GM13977 (cell line): ENCODE data around the gene CABP2.

Experiments
- DNase-seq: peaks from one replicate; pipeline ENCODE4 v3.0.0; 2012; ENCODE audit warnings: low spot score
- CTCF ChIP-seq: IDR thresholded peaks from 2 replicates; pipeline ENCODE4 v1.5.1; 2012; ENCODE audit warnings: mild to moderate bottlenecking, control low read depth; ENCODE audit not compliant: insufficient read depth; ENCODE audit errors: extremely low read depth, missing control alignments
- in situ Hi-C: fragments of 300-500 bp; cut with MboI; formaldehyde crosslinking; loops from one replicate; pipeline ENCODE4 v1.12.0; 2022; ENCODE audit warnings: low sequenced_read_pairs, low pct_unique_long_range_greater_than_20kb, mixed read lengths, inconsistent platforms; ENCODE audit not compliant: unreplicated experiment

Gene CABP2

GRCh38 chr11:67541198-67541597 is 18.0 kb upstream of the CABP2 start:
- DNase-seq, result peak; percentile 3
- TF ChIP-seq CTCF, result no peak
- in situ Hi-C loops, result no loop called here

- in situ Hi-C loops, result no loop called here
Measured at GRCh38 chr11:67539550-67539949, 16.3 kb upstream of the CABP2 start.

GRCh38 chr11:67538823-67539505 is 15.7 kb upstream of the CABP2 start:
- no peak for TF ChIP-seq CTCF
- DNase-seq, result no peak
- in situ Hi-C loops, result no loop called here

More at GRCh38 chr11:67539550-67539949, 16.3 kb upstream of the CABP2 start:
- TF ChIP-seq CTCF, result no peak
- peak; percentile 1 for DNase-seq

- peak; percentile 1 for DNase-seq
- in situ Hi-C loops, result no loop called here
- no peak for TF ChIP-seq CTCF
Measured at GRCh38 chr11:67538306-67538705, 15.1 kb upstream of the CABP2 start.

- in situ Hi-C loops, result no loop called here
- DNase-seq, result no peak
- TF ChIP-seq CTCF, result no peak
Measured at GRCh38 chr11:67535561-67535960, 12.3 kb upstream of the CABP2 start.

- DNase-seq, result peak; percentile 2
- TF ChIP-seq CTCF, result no peak
- in situ Hi-C loops, result no loop called here
Measured at GRCh38 chr11:67534070-67534679, 10.9 kb upstream of the CABP2 start.
